ENCODE data around the gene DLG5.

Gene DLG5

DNA sequence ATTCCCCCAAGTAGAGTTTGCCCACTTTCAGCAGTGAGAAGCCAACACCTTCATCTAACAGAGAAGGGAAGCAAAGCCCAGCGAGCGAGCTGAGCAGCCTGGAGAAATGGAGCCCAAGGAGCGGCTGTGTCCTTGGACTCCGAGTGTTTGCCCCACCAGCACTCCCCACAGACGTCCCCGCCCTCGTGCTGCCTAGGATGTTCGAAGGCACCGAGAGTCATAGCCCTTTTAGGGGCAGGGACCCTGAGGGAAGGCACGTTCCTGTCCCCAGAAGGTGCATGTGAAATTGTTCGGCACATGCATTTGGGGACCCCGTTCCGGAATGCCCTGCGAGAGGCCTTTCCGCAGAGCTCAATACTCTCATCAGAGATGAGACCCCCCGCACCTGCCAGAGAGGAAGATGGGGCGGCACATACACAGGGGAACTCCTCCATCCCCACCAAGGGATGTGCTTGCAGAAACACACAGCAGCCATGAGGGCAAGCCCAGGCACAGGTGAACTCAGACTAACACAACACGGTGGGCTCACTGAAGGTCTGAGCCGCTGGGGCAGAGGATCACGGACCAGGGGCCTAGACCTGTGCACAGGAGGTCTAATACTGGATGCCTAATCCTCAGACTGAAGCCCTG is 131.0 kb downstream of the DLG5 start (continued):
- TF ChIP-seq BCL6B (tag by site-specific recombination; IDR thresholded peaks at IDR 0.05) (no peak), SCRT2 (tag by site-specific recombination; IDR thresholded peaks at IDR 0.05) (no peak), ZFP3 (tag by site-specific recombination; IDR thresholded peaks at IDR 0.05; ENCODE audit: low read depth) (no peak), ZFP41 (tag by site-specific recombination; IDR thresholded peaks at IDR 0.05; ENCODE audit: borderline replicate concordance) (no peak), ZNF768 (tag by site-specific recombination; IDR thresholded peaks at IDR 0.05) (no peak), HOXA7 (CRISPR knock-in tag; IDR thresholded peaks at IDR 0.05; ENCODE audit: borderline replicate concordance) (no peak), ZNF571 (tag by site-specific recombination; IDR thresholded peaks at IDR 0.05) (no peak), ZNF366 (tag by site-specific recombination; conservative IDR thresholded peaks at IDR 0.05) (no peak), KLF10 (tag by site-specific recombination; IDR thresholded peaks at IDR 0.05) (no peak), ZNF37A (tag by site-specific recombination; IDR thresholded peaks at IDR 0.05) (no peak), ZSCAN18 (tag by site-specific recombination; IDR thresholded peaks at IDR 0.05) (no peak), MZF1 (tag by site-specific recombination; IDR thresholded peaks at IDR 0.05; ENCODE audit: borderline replicate concordance) (no peak), ZNF214 (tag by site-specific recombination; IDR thresholded peaks at IDR 0.05; ENCODE audit: borderline replicate concordance) (no peak)

GRCh38 chr10:77794256-77795142 is 132.1 kb downstream of the DLG5 start:
- CTCF ChIA-PET: no interaction called here

More at GRCh38 chr10:77794256-77795142, 132.1 kb downstream of the DLG5 start:
- POLR2A ChIA-PET: no interaction called here
- Histone ChIP-seq H3K4me3 (ENCODE audit: low read depth, low read length) (no peak overlapping the region), H3K27ac (ENCODE audit: extremely low read depth, low read depth, low read length) (no peak overlapping the region), H3K36me3 (ENCODE audit: control insufficient read depth in 2 of 2, insufficient read depth in 1 of 2, low read length in 2 of 2) (peaks cover 1 to 96% of the 10 kb centered on the region in 2 experiments; a peak in 2 of 3 replicates), H3K4me1 (ENCODE audit: control insufficient read depth, insufficient read depth, low read length) (no peaks in the 10 kb centered on the region), H3K9me3 (ENCODE audit: control insufficient read depth, insufficient read depth, low read depth, low read length) (no peaks in the 10 kb centered on the region)
- TF ChIP-seq GLI4 (tag by site-specific recombination; IDR thresholded peaks at IDR 0.05): no peak
- TF ChIP-seq BCL11B (tag by site-specific recombination; IDR thresholded peaks at IDR 0.05; ENCODE audit: low read depth): no peak
- TF ChIP-seq ZNF518A (tag by site-specific recombination; conservative IDR thresholded peaks at IDR 0.05; ENCODE audit: low read depth): no peak
- no peak for TF ChIP-seq ZNF157 (tag by site-specific recombination; IDR thresholded peaks at IDR 0.05)
- TF ChIP-seq ZNF658 (tag by site-specific recombination; IDR thresholded peaks at IDR 0.05): no peak
- no peak for TF ChIP-seq YY1 (tag by site-specific recombination; IDR thresholded peaks at IDR 0.05)
- TF ChIP-seq SCRT2 (tag by site-specific recombination; IDR thresholded peaks at IDR 0.05): no peak
- TF ChIP-seq ZNF555 (tag by site-specific recombination; conservative IDR thresholded peaks at IDR 0.05): no peak
- TF ChIP-seq ZNF473 (tag by site-specific recombination; IDR thresholded peaks at IDR 0.05): no peak
- TF ChIP-seq ZNF292 (tag by site-specific recombination; IDR thresholded peaks at IDR 0.05; ENCODE audit: borderline replicate concordance, low read depth): no peak
- TF ChIP-seq ZNF140 (tag by site-specific recombination; IDR thresholded peaks at IDR 0.05): no peak

Measured in HEK293 (cell line).